HepG2 (cell line): ENCODE data around the gene MYCBPAP. TPM values are rescaled to one million over a fixed set of nuclear protein-coding genes. Genes with fewer than 3 reads are reported as not detected.

ENCODE experiments used
- ARHGAP35 ChIP-seq: sonication (generic); formaldehyde crosslinking; IDR thresholded peaks from 2 replicates; pipeline ENCODE4 v1.9.0; 2022; ENCODE audit warnings: mild to moderate bottlenecking, inconsistent platforms, moderate library complexity, missing genetic modification reagents, borderline replicate concordance
- CREB3 ChIP-seq: sonication (generic); formaldehyde crosslinking; IDR thresholded peaks from 2 replicates; pipeline ENCODE4 v1.5.0; 2020; ENCODE audit warnings: missing genetic modification reagents
- CTCF ChIP-seq: sonication (generic); formaldehyde crosslinking; IDR thresholded peaks from 2 replicates; pipeline ENCODE4 v1.5.0; 2020; ENCODE audit warnings: mild to moderate bottlenecking, missing genetic modification reagents, moderate library complexity
- FOXA3 ChIP-seq: IDR thresholded peaks from 2 replicates; pipeline ENCODE4 v1.6.1; 2016; ENCODE audit warnings: missing genetic modification reagents, missing compliant biosample characterization
- GATAD2A ChIP-seq: IDR thresholded peaks from 2 replicates; pipeline ENCODE4 v1.6.1; 2016
- NFYC ChIP-seq: IDR thresholded peaks from 2 replicates; pipeline ENCODE4 v1.6.1; 2016; ENCODE audit warnings: missing genetic modification reagents, missing compliant biosample characterization
- NR3C1 ChIP-seq: sonication (generic); formaldehyde crosslinking; IDR thresholded peaks from 2 replicates; pipeline ENCODE4 v1.4.0; 2020; ENCODE audit warnings: missing genetic modification reagents
- POLR2AphosphoS2 ChIP-seq: IDR thresholded peaks from 2 replicates; pipeline ENCODE4 v1.6.1; 2011; ENCODE audit warnings: low read depth, low read length, improper control_type of control experiment
- PTBP1 ChIP-seq: fragments of 200-400 bp; formaldehyde crosslinking; IDR thresholded peaks from 2 replicates; pipeline ENCODE4 v1.6.1; 2018; ENCODE audit warnings: low read length, low read depth; ENCODE audit not compliant: poor library complexity, severe bottlenecking
- RARA ChIP-seq: IDR thresholded peaks from 2 replicates; pipeline ENCODE4 v1.6.1; 2016; ENCODE audit warnings: missing genetic modification reagents, missing compliant biosample characterization
- SOX6 ChIP-seq, 2 experiments: fragments of 450-650 bp in 1 of 2; sonication (generic) in 1 of 2; formaldehyde crosslinking in 1 of 2; IDR thresholded peaks; 2 replicates each; pipeline versions ENCODE4 v1.4.0 to v1.6.1; 2017 to 2020; ENCODE audit warnings: antibody characterized with exemption in 1 of 2, mild to moderate bottlenecking in 1 of 2, missing genetic modification reagents in 1 of 2
- ZHX2 ChIP-seq, 2 experiments: sonication (generic) in 1 of 2; formaldehyde crosslinking in 1 of 2; IDR thresholded peaks; 2 replicates each; pipeline versions ENCODE4 v1.6.1 to v1.9.0; 2014 to 2022; ENCODE audit warnings: antibody characterized with exemption in 1 of 2, borderline replicate concordance in 1 of 2, inconsistent platforms in 1 of 2, low read depth in 1 of 2, missing genetic modification reagents in 1 of 2
- ZNF33A ChIP-seq: sonication (generic); formaldehyde crosslinking; IDR thresholded peaks from 2 replicates; pipeline ENCODE4 v1.5.1; 2020; ENCODE audit warnings: missing genetic modification reagents, mild to moderate bottlenecking, moderate library complexity, borderline replicate concordance
- ZNF362 ChIP-seq: sonication (generic); formaldehyde crosslinking; IDR thresholded peaks from 2 replicates; pipeline ENCODE4 v1.4.0; 2020; ENCODE audit warnings: missing genetic modification reagents, mild to moderate bottlenecking, borderline replicate concordance
- ZNF562 ChIP-seq: sonication (generic); formaldehyde crosslinking; IDR thresholded peaks from 2 replicates; pipeline ENCODE4 v1.8.0; 2022; ENCODE audit warnings: missing genetic modification reagents, borderline replicate concordance
- ZNF614 ChIP-seq: IDR thresholded peaks from 2 replicates; pipeline ENCODE4 v1.6.1; 2018; ENCODE audit warnings: missing biosample characterization, missing genetic modification reagents, inconsistent platforms, borderline replicate concordance
- ZNF616 ChIP-seq: sonication (generic); formaldehyde crosslinking; IDR thresholded peaks from 2 replicates; pipeline ENCODE4 v1.5.0; 2020; ENCODE audit warnings: low read depth, mild to moderate bottlenecking, missing genetic modification reagents
- polyA plus RNA-seq, 8 experiments: library from polyadenylated mRNA; depleted of rRNA in 3 of 8; stranded (reverse) in 7 of 8; unstranded in 1 of 8; fragments of >200 nt; fragmentation: Illumina TruSeq in 4 of 8; extraction: Trizol in 4 of 8; gene quantifications; 2 replicates each; pipeline versions ENCODE4 v1.2.1 to v1.2.3, GENCODE V29; 2011 to 2016; ENCODE audit warnings: low read depth in 4 of 8, missing spikeins in 1 of 8, mixed read lengths in 1 of 8; ENCODE audit not compliant: insufficient read depth in 1 of 8
- total RNA-seq, 5 experiments: library from RNA; depleted of rRNA; stranded (reverse); fragments of >200 nt; fragmentation: Illumina TruSeq; extraction: Trizol; gene quantifications; 2 replicates each; pipeline ENCODE4 v1.2.3, GENCODE V29; 2016; ENCODE audit warnings: low read depth in 1 of 5

Gene MYCBPAP
- total and polyA plus RNA-seq, 2 of the 13 experiments (the other 11 are each of a cell fraction or from before 2014, with no cell fraction given): 0.22 to 0.24 TPM

GRCh38 chr17:50542795-50543774, 34.8 kb downstream of the MYCBPAP start (continued):
- TF ChIP-seq SOX6 (IDR thresholded peaks at IDR 0.05) (no peak), SOX6 (CRISPR knock-in tag; IDR thresholded peaks at IDR 0.05) (peak; percentile 94), PTBP1 (peak; percentile 38), ARHGAP35 (CRISPR knock-in tag) (no peak), CREB3 (no peak), ZNF362 (CRISPR knock-in tag) (0 out of 2 replicates have a peak, but pooled peaks have one; percentile 13), ZNF616 (no peak), ZHX2 (IDR thresholded peaks at IDR 0.05; ENCODE audit: low read depth) (no peak), ZHX2 (CRISPR knock-in tag; IDR thresholded peaks at IDR 0.05; ENCODE audit: borderline replicate concordance) (0 out of 2 replicates have a peak, but pooled peaks have one; percentile 27), NR3C1 (no peak), ZNF562 (no peak), GATAD2A (CRISPR knock-in tag) (peak; percentile 87), RARA (peak; percentile 78), CTCF (no peak; the same call in 1 of the 2 replicates), ZNF33A (CRISPR knock-in tag) (no peak), NFYC (CRISPR knock-in tag) (no peak; the same call in 1 of the 2 replicates), FOXA3 (peak; percentile 95), POLR2AphosphoS2 (no peak), ZNF614 (CRISPR knock-in tag) (no peak; the same call in none of the 2 replicates)
